Epithelial cell of proximal tubule (primary cell): ENCODE measurements around the gene AFF3. TPM values are rescaled to one million over a fixed set of nuclear protein-coding genes. Genes with fewer than 3 reads are reported as not detected.

Source experiments
- DNase-seq: peaks from one replicate; pipeline ENCODE4 v3.0.0-alpha.2; 2011; ENCODE audit warnings: low read depth
- H3K4me3 ChIP-seq: 2 replicates; pipeline ENCODE4 v1.5.1; 2011; ENCODE audit warnings: low read depth, mild to moderate bottlenecking, low read length
- total RNA-seq: library from RNA; depleted of rRNA; stranded (reverse); fragments of >200 nt; gene quantifications from 2 replicates; pipeline ENCODE4 v1.2.3, GENCODE V29; 2015
- TF ChIP-seq, protein P1 (sequence below): conservative IDR thresholded peaks from 2 replicates; pipeline ENCODE4 v1.5.1; 2012; ENCODE audit warnings: low read depth, mild to moderate bottlenecking, low read length

The AFF3 gene
- total RNA-seq, 1 donor from 2014 or later = 0.35 TPM

DNA sequence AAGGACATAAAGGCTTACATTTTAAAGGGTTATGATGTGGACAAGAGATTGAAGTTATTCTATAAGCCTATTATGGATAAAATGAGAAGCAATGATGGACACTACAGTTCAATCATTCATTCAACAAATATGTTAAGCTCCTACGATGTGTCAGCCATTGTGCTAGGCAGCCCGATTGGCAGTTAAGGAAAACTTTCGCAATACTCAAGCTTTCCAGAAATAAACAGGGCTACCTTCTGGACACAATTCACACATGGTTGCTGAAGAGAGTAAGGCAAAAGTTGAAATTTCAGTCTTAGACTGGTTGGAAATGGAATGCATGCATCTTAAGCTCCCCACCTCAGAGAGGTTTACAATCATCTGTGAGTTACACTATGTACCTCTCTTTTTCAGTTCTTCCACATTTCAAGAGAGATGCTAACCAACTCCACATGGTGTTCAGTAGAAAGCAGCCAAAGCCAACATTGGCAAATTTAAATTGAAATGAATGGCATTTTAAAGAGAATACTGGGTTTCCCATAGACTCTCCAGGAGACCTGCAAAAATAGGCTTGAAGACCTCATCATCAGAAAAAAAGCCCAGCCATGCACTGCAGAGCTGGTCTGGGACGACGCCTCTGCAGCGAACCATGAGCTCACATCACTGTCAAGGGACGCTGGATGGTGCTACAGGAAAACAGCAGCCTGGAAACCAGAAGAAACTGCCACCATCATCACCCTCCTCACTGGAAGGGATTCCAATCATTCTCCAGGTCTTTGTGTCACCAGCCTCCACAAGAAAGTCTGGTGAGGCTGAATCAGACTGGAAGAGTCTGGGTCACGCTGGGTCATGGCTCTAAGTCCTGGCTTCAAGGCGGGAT is 276.3 kb downstream of the AFF3 start:
- TF ChIP-seq, protein P1, sequence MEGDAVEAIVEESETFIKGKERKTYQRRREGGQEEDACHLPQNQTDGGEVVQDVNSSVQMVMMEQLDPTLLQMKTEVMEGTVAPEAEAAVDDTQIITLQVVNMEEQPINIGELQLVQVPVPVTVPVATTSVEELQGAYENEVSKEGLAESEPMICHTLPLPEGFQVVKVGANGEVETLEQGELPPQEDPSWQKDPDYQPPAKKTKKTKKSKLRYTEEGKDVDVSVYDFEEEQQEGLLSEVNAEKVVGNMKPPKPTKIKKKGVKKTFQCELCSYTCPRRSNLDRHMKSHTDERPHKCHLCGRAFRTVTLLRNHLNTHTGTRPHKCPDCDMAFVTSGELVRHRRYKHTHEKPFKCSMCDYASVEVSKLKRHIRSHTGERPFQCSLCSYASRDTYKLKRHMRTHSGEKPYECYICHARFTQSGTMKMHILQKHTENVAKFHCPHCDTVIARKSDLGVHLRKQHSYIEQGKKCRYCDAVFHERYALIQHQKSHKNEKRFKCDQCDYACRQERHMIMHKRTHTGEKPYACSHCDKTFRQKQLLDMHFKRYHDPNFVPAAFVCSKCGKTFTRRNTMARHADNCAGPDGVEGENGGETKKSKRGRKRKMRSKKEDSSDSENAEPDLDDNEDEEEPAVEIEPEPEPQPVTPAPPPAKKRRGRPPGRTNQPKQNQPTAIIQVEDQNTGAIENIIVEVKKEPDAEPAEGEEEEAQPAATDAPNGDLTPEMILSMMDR = no peak
- DNase-seq = no peak
- H3K4me3 ChIP-seq = no peak overlapping the region

DNA sequence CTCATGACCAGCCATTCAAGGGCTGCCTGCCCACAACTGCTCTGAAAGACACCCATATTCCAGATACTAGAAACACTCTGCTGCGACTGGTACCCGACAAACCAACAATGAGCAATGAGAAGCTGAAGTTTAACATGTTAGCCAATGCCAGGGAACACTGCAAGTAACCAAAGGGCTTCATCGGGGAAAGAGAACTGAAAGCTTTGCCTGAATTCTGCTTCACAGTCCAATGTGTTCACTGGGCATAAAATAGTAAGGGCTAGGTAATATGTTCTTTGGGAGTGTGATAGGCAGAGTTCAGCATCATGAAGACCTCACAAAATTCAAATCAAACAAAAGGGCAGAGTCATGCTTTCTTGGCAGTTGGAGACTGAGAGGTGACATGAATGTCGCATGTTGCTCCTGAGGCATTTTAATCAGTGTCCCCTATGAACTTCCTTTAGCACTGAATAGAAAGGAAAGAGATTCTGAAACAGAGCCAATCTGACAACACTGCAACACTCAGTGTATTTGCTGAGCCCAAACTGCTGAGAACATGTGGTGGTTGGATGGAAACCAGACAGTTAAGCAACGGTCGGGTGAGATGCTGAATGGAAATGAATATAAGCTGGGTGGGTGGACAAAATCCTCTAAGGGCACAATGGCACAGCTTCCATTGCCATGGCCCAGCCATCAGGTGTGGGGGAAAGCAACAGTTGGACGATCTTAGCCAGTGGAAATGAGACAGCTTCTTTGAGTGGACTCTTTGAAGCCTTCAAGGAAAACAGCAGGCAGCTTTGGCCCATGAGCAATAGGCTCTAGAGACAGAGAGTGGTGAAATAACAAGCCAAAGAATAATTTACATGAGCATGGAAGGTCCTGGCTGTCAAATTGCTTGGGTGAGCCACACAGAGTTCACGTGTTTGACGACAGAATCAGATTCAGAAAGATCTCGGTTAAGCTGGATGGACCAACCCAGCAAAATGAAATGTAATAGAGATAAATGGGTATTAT is 277.5 kb downstream of the AFF3 start:
- TF ChIP-seq, protein P1 = no peak
- DNase-seq = no peak
- H3K4me3 ChIP-seq = no peak overlapping the region

DNA sequence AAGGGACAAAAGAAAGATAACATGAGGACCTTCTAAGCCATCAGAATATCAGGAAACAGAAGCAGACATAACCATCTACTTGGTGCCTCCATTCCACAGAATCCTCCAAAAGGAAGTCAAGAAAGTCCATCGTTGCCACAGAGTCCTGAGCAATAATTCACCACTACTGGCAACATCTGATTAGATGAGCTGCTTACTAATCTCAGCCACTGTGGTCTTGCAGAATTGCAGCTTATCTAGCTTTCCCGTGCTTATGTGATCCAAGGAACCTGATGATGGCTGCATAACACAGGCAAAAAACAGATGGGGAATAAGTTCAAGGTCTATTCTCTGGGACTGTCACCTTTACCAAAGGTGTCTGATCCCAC is 278.5 kb downstream of the AFF3 start:
- TF ChIP-seq, protein P1 = no peak
- no peak overlapping the region for H3K4me3 ChIP-seq
- DNase-seq = no peak

DNA sequence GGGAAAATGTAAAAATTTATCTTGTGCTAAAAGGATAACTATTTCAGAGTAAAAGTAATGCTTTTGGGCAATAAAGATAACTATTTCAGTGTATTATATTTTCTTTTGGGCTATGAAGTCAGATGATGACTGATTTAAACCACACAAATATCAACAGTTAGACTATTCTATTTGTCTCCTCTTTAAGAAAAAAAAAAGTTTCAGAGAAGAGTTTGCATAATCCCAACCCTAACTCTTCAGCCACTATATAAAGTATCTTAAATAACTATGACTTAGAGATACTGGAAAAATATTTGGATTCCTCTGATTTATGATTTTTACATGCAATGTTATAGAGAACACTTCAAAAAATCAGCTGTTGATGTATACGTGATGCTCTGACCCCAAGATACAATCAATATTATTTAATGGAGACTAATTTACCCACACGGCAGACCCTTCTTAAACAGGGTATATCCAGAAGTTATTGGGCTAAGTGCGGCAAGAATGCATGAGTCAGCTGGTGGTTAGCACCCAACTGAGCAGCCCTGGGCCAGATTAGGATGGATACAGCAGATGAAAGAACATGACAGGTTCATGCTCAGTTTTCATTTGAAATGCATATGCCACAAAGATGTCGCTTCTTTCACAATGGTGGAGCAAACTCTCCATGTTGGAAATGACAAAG is 279.0 kb downstream of the AFF3 start:
- H3K4me3 ChIP-seq = no peak overlapping the region
- TF ChIP-seq, protein P1 = no peak
- DNase-seq = no peak

DNA sequence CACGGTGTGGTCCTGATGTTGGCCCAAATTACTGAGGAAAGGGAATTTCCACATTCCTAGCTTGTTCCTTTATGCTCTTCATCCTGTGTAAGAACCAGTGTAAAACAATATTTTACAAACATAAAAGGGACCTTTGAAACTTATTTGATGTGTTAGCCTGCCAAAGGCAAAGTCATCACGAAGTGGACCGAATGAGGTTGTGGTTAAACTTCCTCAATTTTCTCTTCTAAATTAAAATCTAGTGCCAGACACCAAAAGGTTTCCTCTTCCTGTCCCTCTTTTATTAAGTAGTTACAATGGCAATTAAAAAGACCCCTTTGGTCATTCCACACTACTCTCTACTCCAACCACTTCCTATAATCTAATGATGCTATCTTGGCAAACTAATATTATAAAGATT is 279.8 kb downstream of the AFF3 start:
- no peak for DNase-seq
- TF ChIP-seq, protein P1 = no peak
- H3K4me3 ChIP-seq = no peak overlapping the region

DNA sequence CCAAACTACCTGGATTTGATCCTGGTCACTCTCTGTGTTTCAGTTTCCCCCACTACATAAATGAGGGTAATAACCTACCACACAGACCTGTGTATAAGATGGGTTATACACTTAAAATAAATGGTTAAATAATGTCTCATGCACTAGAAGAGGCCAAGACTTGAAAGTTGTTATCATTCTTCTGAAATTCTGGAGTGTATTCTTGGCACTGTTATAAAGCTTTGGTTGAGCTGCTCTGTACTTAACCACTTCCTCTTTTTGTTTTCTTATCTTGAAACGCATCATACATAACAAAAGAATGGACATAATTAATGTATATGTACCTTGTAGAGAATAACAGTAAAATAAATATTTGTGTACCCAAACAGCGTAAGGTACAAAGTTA is 281.0 kb downstream of the AFF3 start:
- no peak overlapping the region for H3K4me3 ChIP-seq
- no peak for DNase-seq
- TF ChIP-seq, protein P1 = no peak
